Calu3 (cell line): ENCODE data around the gene CTNND2. TPM values are rescaled to one million over a fixed set of nuclear protein-coding genes. Genes with fewer than 3 reads are reported as not detected.

Source experiments
- BruUV-seq: library from RNA; stranded (reverse); fragments of 400-500 nt; replicated peaks from 2 replicates; lab custom pipeline; 2021; lab: Mats Ljungman, UMichigan
- CTCF ChIA-PET: fragments of 300-600 bp; sonication (Branson Sonifier 250); formaldehyde crosslinking; loops from one replicate; lab custom pipeline; 2022; ENCODE audit warnings: antibody characterized with exemption; lab: Charles Lee
- DNase-seq: peaks from one replicate; pipeline ENCODE4 v3.0.0; 2022
- H3K27ac Mint-ChIP-seq: one replicate; pipeline ENCODE4 v1.8.0; 2022; ENCODE audit warnings: mixed read lengths; ENCODE audit not compliant: unreplicated experiment
- H3K27me3 Mint-ChIP-seq: one replicate; pipeline ENCODE4 v1.8.0; 2022; ENCODE audit warnings: mixed read lengths; ENCODE audit not compliant: unreplicated experiment
- H3K36me3 Mint-ChIP-seq: one replicate; pipeline ENCODE4 v1.8.0; 2022; ENCODE audit warnings: mild to moderate bottlenecking, moderate library complexity, mixed read lengths; ENCODE audit not compliant: insufficient read depth, unreplicated experiment
- H3K4me1 Mint-ChIP-seq: one replicate; pipeline ENCODE4 v1.8.0; 2022; ENCODE audit warnings: mild to moderate bottlenecking, low read depth, mixed read lengths; ENCODE audit not compliant: unreplicated experiment
- H3K4me3 Mint-ChIP-seq: one replicate; pipeline ENCODE4 v1.8.0; 2022; ENCODE audit warnings: mild to moderate bottlenecking, low read depth, moderate library complexity, mixed read lengths; ENCODE audit not compliant: unreplicated experiment
- H3K9me3 Mint-ChIP-seq: one replicate; pipeline ENCODE4 v1.8.0; 2022; ENCODE audit warnings: low read depth, mixed read lengths; ENCODE audit not compliant: unreplicated experiment
- intact Hi-C: fragments of 100-400 bp; cut with micrococcal nuclease; formaldehyde crosslinking; loops from one replicate; pipeline ENCODE4 v1.10.0; 2022; ENCODE audit not compliant: unreplicated experiment
- total RNA-seq: library from RNA; stranded (reverse); gene quantifications from 2 replicates; pipeline ENCODE4 v1.2.3, GENCODE V29; 2022
- TF ChIP-seq, protein P1 (sequence below): fragments of 200-600 bp; IDR thresholded peaks from one replicate; pipeline ENCODE4 v1.8.0; 2022; ENCODE audit warnings: antibody characterized with exemption; ENCODE audit not compliant: unreplicated experiment

Gene CTNND2
- total RNA-seq, 1 experiment from 2014 or later = 19.6 TPM

DNA sequence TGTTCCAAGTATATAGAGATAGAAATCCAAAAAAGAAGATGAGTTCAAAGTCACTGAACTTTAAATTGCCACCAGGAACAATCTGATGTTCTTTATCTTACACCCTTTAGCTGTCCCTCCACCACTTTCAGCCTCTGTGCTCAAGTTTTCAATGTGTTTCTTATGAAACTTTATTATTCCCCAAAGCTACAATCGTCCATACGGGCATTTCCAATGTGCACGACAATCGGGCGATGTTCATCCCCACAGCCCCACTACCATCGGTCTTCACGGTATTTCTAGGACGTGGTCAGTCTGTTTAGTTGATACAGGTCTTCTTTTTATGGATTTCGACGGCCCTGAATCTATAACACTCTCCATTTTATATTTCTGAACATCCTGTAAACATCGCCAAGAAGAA is 904.5 kb downstream of the CTNND2 start:
- no TSS peak for BruUV-seq
- peaks cover 27% of the 10 kb centered on the region for H3K27me3 Mint-ChIP-seq
- H3K27ac Mint-ChIP-seq = no peak overlapping the region
- H3K9me3 Mint-ChIP-seq = peaks cover 7% of the 10 kb centered on the region
- H3K4me1 Mint-ChIP-seq = no peaks in the 10 kb centered on the region
- no peaks in the 10 kb centered on the region for H3K36me3 Mint-ChIP-seq
- TF ChIP-seq, protein P1, sequence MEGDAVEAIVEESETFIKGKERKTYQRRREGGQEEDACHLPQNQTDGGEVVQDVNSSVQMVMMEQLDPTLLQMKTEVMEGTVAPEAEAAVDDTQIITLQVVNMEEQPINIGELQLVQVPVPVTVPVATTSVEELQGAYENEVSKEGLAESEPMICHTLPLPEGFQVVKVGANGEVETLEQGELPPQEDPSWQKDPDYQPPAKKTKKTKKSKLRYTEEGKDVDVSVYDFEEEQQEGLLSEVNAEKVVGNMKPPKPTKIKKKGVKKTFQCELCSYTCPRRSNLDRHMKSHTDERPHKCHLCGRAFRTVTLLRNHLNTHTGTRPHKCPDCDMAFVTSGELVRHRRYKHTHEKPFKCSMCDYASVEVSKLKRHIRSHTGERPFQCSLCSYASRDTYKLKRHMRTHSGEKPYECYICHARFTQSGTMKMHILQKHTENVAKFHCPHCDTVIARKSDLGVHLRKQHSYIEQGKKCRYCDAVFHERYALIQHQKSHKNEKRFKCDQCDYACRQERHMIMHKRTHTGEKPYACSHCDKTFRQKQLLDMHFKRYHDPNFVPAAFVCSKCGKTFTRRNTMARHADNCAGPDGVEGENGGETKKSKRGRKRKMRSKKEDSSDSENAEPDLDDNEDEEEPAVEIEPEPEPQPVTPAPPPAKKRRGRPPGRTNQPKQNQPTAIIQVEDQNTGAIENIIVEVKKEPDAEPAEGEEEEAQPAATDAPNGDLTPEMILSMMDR = no peak
- DNase-seq = no peak
- H3K4me3 Mint-ChIP-seq = no peak overlapping the region
- intact Hi-C loops = no loop called here
- CTCF ChIA-PET = no interaction called here

DNA sequence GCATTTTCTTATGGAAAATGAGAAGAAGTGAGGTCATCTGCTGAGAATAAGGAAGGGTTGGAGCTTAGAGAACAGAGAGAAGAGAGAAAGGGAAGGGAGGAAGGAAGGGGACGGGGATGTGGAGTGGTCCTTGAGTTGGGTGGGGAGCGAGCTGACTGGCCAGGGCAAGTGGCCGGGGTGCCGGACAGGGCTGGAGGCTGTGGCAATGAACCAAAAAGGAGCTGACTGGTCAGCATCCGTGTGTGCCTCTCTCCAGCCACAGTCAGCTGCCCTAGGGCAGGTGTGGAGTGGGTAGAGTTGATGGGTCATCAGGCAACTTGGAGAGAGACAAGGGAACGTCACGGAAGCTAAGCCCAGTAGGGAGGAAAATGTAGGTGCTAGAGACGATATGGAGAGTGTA is 908.4 kb downstream of the CTNND2 start:
- H3K36me3 Mint-ChIP-seq = no peaks in the 10 kb centered on the region
- CTCF ChIA-PET = no interaction called here
- no peak overlapping the region for H3K27ac Mint-ChIP-seq
- DNase-seq = no peak
- BruUV-seq = no TSS peak
- TF ChIP-seq, protein P1 = no peak
- H3K27me3 Mint-ChIP-seq = peaks cover 30% of the 10 kb centered on the region
- H3K4me3 Mint-ChIP-seq = no peak overlapping the region
- H3K4me1 Mint-ChIP-seq = no peaks in the 10 kb centered on the region
- intact Hi-C loops = no loop called here
- peaks cover 4% of the 10 kb centered on the region for H3K9me3 Mint-ChIP-seq

DNA sequence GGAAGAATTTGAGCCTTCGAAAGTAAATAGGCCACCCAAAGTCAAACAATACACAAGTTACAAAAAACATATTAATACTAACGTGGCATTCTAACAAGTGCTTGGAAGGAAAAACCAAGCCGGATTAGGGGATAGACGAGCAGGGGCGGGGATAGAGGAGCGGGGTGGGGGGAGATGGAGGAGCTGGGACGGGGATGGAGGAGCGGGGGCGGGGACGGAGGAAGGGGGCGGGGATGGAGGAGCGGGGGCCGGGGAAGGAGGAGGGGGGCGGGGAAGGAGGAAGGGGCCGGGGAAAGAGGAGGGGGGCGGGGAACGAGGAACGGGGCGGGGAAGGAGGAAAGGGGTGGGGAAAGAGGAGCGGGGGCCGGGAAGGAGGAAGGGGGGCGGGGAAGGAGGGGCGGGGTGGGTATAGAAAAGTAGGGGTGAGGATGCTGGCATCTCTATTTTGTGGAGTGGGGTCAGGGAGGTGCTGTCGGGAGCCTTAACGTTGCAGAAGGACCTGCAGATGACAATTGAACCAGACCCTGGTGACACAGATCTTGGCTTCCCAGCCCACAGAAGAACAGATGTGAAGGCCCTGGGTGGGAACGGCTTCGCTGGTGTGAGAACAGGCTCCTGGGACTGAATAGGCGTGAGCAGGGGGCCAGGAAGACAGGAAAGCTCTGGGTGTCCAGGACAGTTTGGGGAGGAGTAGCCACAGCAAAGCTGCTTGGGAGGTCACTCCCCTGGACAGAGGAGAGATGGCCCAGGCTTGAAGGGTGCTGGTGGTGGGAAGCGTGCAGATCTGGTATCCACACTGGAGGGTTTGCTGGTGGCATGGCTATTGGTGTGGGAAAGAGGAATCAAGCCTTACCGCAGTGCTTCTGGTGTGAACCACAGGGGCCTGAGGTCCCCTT is 909.9 kb downstream of the CTNND2 start:
- peaks cover 4% of the 10 kb centered on the region for H3K9me3 Mint-ChIP-seq
- H3K36me3 Mint-ChIP-seq = no peaks in the 10 kb centered on the region
- H3K4me3 Mint-ChIP-seq = no peak overlapping the region
- intact Hi-C loops = no loop called here
- no peak overlapping the region for H3K27ac Mint-ChIP-seq
- CTCF ChIA-PET = no interaction called here
- TF ChIP-seq, protein P1 = no peak
- H3K4me1 Mint-ChIP-seq = no peaks in the 10 kb centered on the region
- peaks cover 30% of the 10 kb centered on the region for H3K27me3 Mint-ChIP-seq
- DNase-seq = no peak
- no TSS peak for BruUV-seq

DNA sequence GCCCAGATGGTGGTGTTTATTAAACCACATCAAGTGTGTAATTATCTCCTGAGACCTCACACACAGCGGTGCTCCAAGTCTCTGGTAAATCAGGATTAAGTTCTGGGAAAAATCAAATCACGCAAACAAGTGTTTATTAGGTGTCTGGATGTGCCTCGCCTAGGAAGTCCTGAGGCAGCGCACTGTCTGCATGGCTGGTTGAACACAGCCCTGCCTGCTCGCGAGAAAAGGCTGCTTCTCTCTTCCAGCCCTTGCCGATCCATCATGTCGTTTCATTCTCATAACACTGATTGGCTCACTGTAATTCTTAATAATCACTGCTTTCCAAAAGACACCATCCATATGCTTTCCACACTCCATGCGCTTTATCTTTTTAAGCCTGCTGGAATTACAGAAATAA is 913.6 kb downstream of the CTNND2 start:
- no peak for DNase-seq
- intact Hi-C loops = no loop called here
- Mint-ChIP-seq H3K9me3 (peaks cover 4% of the 10 kb centered on the region), H3K4me3 (no peak overlapping the region), H3K36me3 (no peaks in the 10 kb centered on the region), H3K27ac (no peak overlapping the region), H3K4me1 (peaks cover 13% of the 10 kb centered on the region), H3K27me3 (peaks cover 13% of the 10 kb centered on the region)
- CTCF ChIA-PET = no interaction called here
- TF ChIP-seq, protein P1 = no peak
- no TSS peak for BruUV-seq
